ENCODE data around the gene SLC7A14. TPM values are rescaled to one million over a fixed set of nuclear protein-coding genes. Genes with fewer than 3 reads are reported as not detected.

SLC7A14 gene
- total and polyA plus RNA-seq, 10 of the 15 experiments (the other 5 are each of a cell fraction or from before 2014, with no cell fraction given), result not detected

- TF ChIP-seq, protein P1, sequence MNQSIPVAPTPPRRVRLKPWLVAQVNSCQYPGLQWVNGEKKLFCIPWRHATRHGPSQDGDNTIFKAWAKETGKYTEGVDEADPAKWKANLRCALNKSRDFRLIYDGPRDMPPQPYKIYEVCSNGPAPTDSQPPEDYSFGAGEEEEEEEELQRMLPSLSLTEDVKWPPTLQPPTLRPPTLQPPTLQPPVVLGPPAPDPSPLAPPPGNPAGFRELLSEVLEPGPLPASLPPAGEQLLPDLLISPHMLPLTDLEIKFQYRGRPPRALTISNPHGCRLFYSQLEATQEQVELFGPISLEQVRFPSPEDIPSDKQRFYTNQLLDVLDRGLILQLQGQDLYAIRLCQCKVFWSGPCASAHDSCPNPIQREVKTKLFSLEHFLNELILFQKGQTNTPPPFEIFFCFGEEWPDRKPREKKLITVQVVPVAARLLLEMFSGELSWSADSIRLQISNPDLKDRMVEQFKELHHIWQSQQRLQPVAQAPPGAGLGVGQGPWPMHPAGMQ (IDR thresholded peaks at IDR 0.05; ENCODE audit: borderline replicate concordance), result no peak
Observed at GRCh38 chr3:170522201-170522600, 63.7 kb downstream of the SLC7A14 start (continued).

- POLR2A ChIA-PET, result no interaction called here
Observed at GRCh38 chr3:170520996-170521395, 64.9 kb downstream of the SLC7A14 start.

More at GRCh38 chr3:170520996-170521395, 64.9 kb downstream of the SLC7A14 start:
- in situ Hi-C loops (cut with MboI), result no loop called here
- ChIA-PET SMC1A (ENCODE audit: uncharacterized antibody, unreplicated experiment) (no interaction called here), CTCF (interaction anchor here (1.7 kb wide), 1 partner anchor 21 kb away, joined by 4 read pairs; no protein-coding TSS in a partner anchor), RAD21 (ENCODE audit: unreplicated experiment) (no interaction called here)
- WGBS (ENCODE audit: insufficient coverage, insufficient replicate concordance, low lambda C conversion rate, missing lambda C conversion rate), result 21% methylated on average over 2 of the region's 2 CpGs
- Histone ChIP-seq H3K36me3 (ENCODE audit: control insufficient read depth in 2 of 2, insufficient read depth in 2 of 2, low read length in 1 of 2) (no peaks in the 10 kb centered on the region), H3K9ac (ENCODE audit: control insufficient read depth, insufficient read depth, low read length) (no peak overlapping the region), H3K27me3 (replicated peaks in 1 of 2; ENCODE audit: control insufficient read depth in 2 of 2, insufficient read depth in 2 of 2, low read length in 1 of 2) (no peaks in the 10 kb centered on the region; a peak in 1 of 4 replicates), H3K4me2 (ENCODE audit: control insufficient read depth, insufficient read depth) (no peak overlapping the region), H3K4me1 (ENCODE audit: control insufficient read depth, insufficient read depth, low read length) (no peaks in the 10 kb centered on the region), H3K9me3 (replicated peaks; ENCODE audit: control insufficient read depth, insufficient read depth, low read length) (no peaks in the 10 kb centered on the region), H3K27ac (ENCODE audit: control insufficient read depth, insufficient read depth) (no peak overlapping the region), H2AFZ (ENCODE audit: control insufficient read depth, low read depth, low read length) (no peak overlapping the region), H3K4me3 (no peak overlapping the region), H4K20me1 (ENCODE audit: control insufficient read depth, insufficient read depth) (no peaks in the 10 kb centered on the region), H3K79me2 (ENCODE audit: control insufficient read depth, insufficient read depth, low read length) (no peaks in the 10 kb centered on the region)
- FAIRE-seq (no peak), ATAC-seq (no peak), DNase-seq (ENCODE audit: low read depth, low spot score) (no peak)
- no TSS peak for BruUV-seq (replicated peaks)
- intact Hi-C loops (cut with micrococcal nuclease; ENCODE audit: unreplicated experiment), result no loop called here
- TF ChIP-seq CBX5 (IDR thresholded peaks at IDR 0.05; ENCODE audit: low read depth), result no peak
- no peak for TF ChIP-seq RAD21 (IDR thresholded peaks at IDR 0.05; ENCODE audit: insufficient read depth, low read depth, low read length)
- TF ChIP-seq ESRRA (IDR thresholded peaks at IDR 0.05; ENCODE audit: low read length), result no peak
- TF ChIP-seq ATF3 (IDR thresholded peaks at IDR 0.05; ENCODE audit: borderline replicate concordance, extremely low read depth, low read depth, low read length), result no peak
- no peak for TF ChIP-seq MXI1 (IDR thresholded peaks at IDR 0.05; ENCODE audit: low read depth, low read length)
- no peak for TF ChIP-seq SRF (IDR thresholded peaks at IDR 0.05; ENCODE audit: low read depth in 2 of 2, low read length in 2 of 2)
- no peak for TF ChIP-seq CHD2 (IDR thresholded peaks at IDR 0.05; ENCODE audit: borderline replicate concordance, low read depth, low read length)
- no peak for TF ChIP-seq FOS (IDR thresholded peaks at IDR 0.05; ENCODE audit: borderline replicate concordance, extremely low read depth, insufficient read length)
